Vagina (tissue), 2 donors: ENCODE data around the gene NKAIN2.
"Not testable (repeated sequence)": the region's sequence is repeated elsewhere in the genome, so short reads cannot be mapped to it uniquely, and the experiment has no call there.

Source experiments
- POLR2A ChIP-seq, 2 donors: fragments of 450-650 bp; IDR thresholded peaks; one replicate each; pipeline ENCODE4 v1.6.1; 2017; ENCODE audit warnings: antibody characterized with exemption in 2 of 2, mild to moderate bottlenecking in 2 of 2, moderate library complexity in 2 of 2
- POLR2AphosphoS5 ChIP-seq, 2 donors: sonication (generic); formaldehyde crosslinking; IDR thresholded peaks; one replicate each; pipeline ENCODE4 v1.9.0; 2017; ENCODE audit warnings: antibody characterized with exemption in 2 of 2, mild to moderate bottlenecking in 2 of 2, low read depth in 1 of 2; ENCODE audit not compliant: insufficient read depth in 1 of 2

GRCh38 chr6:124167249-124167648 is 363.6 kb downstream of the NKAIN2 start:
- not testable (repeated sequence) for TF ChIP-seq POLR2A (IDR thresholded peaks at IDR 0.05); POLR2AphosphoS5 (IDR thresholded peaks at IDR 0.05; ENCODE audit: insufficient read depth in 1 of 2, low read depth in 1 of 2)
